ENCODE results near the gene HOXB7.

HOXB7 gene

DNA sequence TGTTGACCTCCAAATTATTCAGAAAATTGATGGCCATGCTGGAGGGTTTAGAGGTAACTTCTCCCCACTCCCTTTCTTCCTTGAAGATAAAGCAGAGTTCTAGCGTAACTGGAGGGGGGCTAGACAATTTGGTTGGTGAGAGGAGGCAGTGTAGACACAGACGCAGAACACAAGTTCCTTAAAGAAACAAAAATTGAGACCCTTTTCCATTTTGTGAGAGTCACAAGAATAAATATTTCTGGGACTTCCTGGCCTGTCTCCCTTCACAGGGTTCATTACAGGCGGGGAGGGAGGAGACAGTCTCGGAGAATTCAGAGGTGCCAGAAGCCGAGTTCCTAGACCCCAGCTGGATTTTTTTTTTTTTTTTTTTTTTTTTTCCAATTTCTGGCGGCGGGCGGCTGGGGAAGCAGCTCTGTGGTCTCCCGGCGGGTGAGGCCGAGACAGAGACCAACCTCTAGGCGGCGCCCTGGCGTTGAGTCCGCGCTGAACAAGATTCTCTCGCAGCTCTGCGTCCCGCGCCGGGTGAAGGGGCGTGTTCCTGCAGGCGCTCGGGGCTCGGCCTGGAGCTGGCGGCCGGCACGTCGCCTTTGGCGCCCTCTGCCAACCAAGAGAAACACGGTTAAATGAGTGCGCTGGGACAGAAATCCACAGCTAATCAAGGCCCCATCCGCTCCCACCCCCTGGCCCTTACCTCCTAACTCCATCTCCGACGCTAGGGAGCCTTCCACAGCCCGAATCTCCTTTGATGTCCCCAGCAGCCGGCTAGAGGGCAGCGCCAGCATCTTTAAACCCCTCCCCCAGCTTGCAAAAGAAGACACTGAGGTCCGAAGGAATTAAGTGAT lies 25.6 kb upstream of the HOXB7 start:
- peak; percentile 40 for DNase-seq

GRCh38 chr17:48634493-48635208 lies 23.8 kb upstream of the HOXB7 start:
- no peak for DNase-seq

- no peak for DNase-seq
These were observed 22.5 kb upstream of the HOXB7 start for GRCh38 chr17:48633266-48633677.

DNA sequence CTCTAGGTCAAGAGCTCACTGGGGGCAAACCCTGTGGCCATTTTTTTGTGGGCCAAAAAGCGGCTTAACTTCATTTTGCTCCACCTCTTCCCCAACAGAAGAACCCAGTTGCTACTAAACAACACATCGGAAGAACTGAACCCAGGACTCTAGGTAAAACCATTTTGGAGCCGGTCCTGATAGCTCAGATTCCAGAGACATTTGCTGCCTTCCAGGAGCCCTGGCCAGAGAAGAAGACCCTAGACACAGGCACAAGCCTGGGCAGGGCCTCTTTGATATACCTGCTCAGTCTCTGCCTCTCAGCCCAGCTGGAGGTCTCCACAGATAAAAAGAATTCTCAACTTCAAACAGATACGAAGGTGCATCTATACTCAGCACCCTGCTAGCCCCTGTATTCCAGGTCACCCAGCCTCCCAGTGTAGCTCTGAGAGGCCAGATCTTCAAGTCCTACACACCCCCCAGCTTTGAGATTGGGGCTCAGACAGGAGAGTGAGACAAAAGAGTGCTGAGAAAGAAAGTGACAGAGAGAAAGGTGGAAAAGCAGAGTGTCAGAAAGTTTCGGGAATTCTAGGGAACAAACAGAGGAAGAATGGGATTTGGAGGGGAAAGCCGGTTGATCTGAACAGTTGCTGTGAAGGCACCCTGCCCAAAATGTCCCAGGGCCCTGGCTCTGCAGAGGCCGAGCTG lies 21.9 kb upstream of the HOXB7 start:
- no peak for DNase-seq

- DNase-seq, result no peak
These were observed 21.1 kb upstream of the HOXB7 start for GRCh38 chr17:48631693-48632578.

GRCh38 chr17:48630925-48631692 lies 20.3 kb upstream of the HOXB7 start:
- DNase-seq, result no peak

GRCh38 chr17:48630009-48630924 lies 19.4 kb upstream of the HOXB7 start:
- no peak for DNase-seq

DNA sequence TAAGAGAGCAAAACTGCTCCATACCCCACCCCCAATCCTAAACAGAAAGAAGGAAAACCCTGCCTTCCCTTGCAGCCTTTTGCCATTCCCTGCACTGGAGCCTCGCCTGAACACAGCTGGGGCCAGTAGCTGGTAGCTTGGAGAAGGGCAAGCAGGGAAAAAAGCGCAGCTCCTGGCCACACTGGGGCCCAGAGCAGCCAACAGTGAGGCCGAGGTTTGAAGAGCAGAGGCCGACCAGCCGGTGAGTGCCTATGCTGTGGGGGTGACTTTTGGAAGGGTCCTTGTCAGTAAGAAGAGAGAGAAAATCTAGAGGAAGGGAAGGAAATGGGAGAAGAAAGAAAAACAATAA lies 18.6 kb upstream of the HOXB7 start:
- DNase-seq, result no peak

GRCh38 chr17:48628649-48629410 lies 18.0 kb upstream of the HOXB7 start:
- no peak for DNase-seq

- DNase-seq, result no peak
These were observed 17.1 kb upstream of the HOXB7 start for GRCh38 chr17:48627623-48628521.

- DNase-seq, result no peak
These were observed 16.3 kb upstream of the HOXB7 start for GRCh38 chr17:48627118-48627597.

DNA sequence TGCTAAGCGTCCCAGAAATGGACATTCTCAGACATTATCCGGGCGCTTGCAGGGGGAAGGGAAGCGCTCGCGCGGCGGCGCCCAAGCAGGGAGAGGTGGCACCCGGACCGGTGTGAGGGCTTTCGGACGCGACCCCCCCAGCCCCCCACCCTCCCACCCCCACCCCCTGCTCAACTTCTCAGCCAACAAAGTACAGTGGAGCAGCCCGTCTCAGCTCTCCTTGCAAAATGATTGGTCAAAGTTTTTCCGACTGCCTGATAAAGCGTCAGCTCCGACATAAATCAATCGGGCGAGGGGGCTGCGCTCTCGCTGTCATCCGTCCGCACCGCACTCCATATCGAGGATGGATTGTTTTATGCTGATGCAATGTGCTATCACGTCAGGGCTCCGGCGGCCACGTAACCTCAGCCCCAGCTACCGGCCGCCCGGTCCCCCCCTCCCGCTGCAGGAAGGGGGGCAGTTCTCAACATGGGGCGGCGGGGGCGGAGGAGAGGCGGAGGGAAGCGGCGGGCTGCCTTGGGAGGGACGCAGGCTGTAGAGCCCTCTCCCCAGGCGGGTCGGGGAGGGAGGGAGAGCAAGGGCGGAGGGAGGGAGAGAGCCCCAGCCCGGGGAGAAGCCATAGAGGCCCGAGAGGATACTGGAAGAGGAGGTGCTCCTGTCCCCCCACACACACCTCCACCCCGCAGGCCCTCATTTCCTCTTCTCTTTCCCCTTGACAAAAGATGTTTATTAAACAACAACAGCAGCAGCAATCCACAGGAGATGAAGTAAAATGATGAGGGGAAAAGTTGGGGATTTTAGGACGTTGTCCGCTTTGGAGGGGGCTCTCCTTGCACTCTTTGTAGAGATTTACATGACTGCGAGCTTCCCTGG lies 15.7 kb upstream of the HOXB7 start, which contains the start of gene HOXB9:
TSS of gene HOXB9 (minus strand) at position 114 of the 873 bp plus-strand sequence. CDS start at position 25, 89 bp downstream.
- no peak for DNase-seq

DNA sequence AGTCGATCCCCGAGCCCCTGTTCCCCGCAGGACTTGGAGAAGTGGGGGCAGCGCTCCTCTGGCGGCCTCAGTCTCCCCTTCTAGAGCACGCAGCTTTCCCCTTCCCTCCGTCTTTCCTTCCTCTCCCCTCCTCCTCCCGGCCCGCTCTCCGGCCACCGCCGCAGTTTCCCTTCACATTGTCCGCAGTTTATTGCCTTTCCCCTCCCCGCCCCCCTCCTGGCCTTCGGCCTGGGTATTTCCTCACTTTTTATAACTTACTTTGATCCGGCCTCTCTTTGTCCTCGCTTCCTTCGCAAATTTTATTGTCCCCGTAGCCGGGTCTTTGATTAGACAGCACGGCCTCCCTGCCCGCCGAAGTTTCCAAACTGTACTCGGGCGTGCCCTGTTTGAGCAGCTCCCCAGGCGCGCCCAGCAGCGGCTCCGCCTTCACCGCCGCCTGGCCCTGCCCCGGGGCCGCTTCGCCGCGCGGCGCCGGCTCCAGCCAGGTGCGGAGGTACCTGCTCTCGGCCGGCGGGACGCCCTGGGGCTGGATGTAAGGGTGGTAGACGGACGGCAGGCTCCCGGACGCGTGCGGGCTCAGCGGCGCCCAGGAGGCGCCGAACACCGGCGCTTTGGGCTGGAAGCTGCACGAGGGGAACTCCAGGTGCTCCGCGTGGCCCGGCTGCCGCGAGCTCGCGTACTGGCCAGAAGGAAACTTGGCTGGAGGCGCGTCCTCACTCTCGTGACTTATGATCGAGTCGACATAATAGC lies 14.9 kb upstream of the HOXB7 start:
- no peak for DNase-seq

DNA sequence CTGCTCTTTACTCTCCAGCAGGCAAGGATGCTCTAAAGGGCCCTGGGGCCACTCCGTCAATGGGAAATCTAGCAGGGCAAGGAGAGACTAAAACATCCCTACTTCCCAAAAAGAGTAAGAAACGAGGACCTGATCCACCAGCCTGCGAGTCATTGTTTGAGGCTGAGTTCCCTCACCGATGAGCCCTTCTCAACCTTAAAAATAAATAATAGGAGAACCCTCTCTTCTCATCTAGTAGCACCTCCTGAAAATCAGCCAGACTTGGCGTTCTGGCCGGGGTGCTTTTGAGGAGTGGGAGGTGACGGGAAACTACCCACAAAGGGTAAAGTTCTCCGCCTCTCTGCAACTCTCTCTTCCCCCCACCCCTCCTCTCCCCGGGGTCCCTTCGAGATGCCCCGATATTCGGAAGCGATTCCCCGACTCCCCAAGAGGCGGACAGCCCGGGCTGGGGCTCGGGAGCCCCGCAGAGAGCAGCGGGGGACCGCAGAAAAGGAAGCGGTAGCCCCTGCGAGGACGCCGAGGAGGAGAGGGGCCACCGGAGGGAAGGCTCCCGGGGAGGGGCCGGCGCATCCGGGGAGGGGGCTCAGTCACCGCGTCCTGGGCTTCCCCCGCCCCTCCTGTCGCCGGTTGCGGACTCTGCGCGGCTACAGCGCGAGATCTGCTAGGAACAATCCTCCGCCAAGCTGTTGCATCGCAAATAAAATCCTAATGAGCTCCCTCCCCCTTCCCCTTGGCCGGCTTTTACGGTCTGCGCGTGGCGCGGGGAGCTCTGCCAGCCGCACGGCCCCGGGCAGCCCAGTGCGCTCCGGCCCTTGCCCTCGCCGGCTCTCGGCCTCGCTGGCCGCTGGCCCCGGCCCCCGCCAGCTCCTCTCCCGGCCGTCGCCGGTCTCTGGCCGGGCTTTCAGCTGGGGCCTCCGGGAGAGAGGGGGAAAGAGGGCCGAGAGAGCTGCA lies 14.0 kb upstream of the HOXB7 start:
- no peak for DNase-seq

DNA sequence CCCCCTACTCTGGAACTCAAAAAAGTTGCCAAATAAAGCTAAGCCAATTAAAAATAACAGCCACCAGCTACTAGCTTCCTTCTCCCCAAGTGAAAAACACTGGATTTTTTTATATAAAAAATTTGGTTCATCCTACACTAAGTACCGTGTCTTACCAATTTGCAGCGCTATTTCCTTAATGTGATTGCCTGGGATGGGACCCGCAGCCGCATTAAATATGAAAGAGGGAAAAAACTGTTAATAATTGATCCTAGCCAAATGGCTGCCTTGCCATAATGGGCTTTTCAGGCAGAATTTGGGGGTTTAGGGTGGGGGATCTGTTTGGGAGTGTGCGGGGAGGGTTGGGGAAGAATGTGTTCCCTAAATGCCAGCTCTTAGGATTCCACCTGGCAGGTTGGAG lies 13.3 kb upstream of the HOXB7 start:
- DNase-seq, result no peak

DNA sequence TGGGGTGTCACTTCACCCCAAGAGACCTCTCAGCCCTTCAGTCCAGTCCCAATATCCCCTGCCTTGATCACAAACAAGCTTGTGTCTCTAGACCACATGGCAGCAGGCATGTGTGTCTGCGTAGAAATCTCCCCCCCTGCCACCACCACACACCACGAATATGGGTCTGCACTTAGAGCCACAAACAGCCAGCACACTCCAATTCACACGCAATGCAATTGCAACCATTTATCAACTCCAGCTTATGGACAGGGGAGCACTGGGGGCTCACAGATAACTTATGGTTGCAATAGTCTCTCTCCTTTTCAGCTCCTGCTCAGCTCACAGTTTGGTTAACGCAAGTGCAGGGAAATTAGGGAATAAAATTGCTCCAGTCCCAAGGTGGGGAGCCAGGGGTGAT lies 12.8 kb upstream of the HOXB7 start:
- DNase-seq, result no peak
